Right hindlimb (tissue), 1 donor: ENCODE measurements around the gene NPL.

Source experiments
- DNase-seq: peaks from one replicate; pipeline ENCODE4 v3.0.0-alpha.2; 2018

Gene NPL

DNA sequence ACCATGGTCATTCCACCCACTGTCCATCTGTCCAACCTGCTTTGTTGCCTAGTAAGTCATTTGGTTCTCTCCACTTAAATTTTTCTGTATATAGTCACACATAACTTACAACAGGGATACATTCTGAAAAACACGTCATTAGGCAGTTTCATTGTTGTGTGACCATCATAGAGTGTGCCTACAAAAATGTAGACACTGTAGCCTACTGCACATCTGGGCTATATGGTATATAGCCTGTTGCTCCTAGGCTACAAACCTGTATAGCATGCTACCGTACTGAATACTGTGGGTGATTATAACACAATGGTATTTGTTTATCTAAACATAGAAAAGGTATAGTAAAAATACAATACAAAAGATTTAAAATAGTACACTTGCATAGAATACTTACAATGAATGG is 10.0 kb upstream of the NPL start:
- DNase-seq: no peak

DNA sequence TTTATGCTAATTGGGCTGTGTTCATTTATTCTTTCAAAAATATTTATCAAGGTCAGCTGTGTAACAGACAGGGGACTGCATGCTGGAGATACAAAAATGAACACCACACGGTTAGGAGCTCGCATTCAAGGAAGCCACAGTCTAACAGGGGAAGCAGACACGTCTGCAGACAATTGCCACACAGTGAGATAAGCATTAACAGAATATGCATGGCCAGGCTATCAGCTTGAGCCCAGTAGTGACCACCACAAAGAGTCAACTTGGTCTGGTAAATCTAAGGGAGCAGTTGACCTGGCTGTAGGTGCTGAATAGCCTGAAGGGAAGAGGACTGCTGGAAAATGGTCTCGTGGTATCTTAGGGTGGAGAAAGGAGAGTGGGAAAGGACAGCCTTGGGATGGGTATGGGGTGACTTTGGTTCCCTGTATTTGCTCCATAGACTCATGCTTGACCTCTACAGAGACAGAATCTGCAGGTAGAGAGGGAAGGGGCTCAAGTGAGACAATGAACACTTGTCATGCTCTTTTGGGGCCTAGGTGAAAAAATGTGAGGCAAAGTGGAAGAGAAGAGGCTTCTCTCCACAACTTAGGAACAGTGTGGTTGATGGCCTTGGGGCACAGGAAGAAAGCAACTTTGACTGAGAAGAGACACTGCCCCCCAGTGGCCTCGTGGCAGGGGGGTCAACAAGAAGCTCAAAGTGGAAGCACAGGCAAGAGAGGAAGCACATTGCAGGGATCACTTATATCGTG is 7.6 kb upstream of the NPL start:
- DNase-seq: peak; percentile 81

DNA sequence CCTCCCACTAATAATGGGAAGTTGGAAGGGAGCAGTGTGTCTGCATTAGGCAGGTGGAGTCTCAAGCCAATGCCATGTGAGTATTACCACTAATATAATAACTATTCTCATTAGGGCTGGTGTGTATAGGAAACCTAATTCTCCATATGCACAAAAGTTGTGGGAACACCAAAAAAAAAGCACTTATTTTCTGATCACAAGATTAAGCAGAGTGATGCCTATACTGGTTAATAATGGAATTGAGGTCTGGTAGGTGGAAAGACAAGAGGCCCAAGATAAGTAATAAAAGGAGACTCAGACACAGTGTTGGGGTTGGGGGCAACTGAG is 7.0 kb upstream of the NPL start:
- no peak for DNase-seq

DNA sequence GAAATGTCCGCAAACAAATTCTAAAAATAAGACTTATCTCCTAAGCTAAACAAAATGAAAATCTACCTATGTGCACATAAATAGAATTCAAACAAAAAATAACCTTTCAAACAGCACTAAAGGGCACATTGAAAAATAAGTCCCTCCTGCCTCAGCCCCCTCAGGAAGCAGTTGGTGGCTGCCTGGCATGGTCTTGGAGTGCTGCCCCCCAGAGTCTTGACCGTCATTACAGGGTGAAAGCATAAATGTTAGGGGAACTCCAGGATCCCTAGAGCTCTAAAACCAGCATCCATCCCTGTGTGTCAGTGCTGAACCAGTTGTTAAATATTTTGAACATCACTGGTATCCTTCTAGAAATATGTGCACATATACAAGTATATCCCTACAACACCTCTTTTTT is 6.5 kb upstream of the NPL start:
- no peak for DNase-seq

DNA sequence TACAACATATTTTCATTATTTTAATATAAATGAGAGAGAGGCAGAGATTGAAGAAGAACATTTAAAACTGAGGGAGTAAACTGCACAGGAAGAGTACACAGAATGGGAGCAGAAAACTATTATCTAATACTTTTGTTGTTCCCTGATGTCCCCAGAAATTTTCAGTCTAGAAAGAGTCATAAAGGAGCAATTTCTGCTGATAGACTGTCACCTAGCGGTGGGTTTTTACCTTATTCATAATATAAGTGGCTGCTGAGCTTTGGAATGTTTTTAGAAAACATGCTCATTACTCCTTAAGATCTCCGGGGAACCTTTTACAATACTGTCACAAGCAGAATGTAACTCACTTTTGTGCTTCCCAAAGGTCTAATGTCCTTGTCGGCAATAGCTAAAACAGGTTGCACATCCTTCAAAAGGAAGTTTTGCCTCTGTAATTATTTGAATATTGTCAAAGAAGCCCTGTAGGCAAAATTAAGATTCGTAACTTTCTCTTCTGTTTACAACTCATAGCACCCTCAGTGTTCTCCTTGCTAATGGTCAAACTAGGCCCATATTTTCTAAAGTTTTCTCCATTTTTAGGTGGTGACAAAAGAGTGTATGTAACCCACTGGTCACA is 4.9 kb upstream of the NPL start:
- no peak for DNase-seq

DNA sequence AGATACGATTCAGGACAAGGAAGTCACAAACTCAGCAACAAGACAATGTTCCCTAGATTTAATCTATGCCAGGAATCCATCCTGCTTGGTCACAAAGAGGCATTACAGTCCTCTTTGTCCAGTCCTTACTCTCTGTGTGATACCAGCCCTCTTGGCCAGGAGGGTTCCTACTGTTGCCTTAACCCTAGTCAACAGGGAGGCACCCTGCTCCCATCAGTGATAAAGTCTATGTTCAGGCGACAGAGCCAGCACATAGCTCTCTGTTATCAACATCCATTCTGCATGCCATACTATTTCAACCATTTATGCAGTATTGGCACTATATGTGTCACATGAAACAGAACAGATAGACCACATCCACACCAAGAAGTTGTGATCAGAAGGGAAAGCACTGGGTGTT is 4.4 kb upstream of the NPL start:
- DNase-seq: no peak

DNA sequence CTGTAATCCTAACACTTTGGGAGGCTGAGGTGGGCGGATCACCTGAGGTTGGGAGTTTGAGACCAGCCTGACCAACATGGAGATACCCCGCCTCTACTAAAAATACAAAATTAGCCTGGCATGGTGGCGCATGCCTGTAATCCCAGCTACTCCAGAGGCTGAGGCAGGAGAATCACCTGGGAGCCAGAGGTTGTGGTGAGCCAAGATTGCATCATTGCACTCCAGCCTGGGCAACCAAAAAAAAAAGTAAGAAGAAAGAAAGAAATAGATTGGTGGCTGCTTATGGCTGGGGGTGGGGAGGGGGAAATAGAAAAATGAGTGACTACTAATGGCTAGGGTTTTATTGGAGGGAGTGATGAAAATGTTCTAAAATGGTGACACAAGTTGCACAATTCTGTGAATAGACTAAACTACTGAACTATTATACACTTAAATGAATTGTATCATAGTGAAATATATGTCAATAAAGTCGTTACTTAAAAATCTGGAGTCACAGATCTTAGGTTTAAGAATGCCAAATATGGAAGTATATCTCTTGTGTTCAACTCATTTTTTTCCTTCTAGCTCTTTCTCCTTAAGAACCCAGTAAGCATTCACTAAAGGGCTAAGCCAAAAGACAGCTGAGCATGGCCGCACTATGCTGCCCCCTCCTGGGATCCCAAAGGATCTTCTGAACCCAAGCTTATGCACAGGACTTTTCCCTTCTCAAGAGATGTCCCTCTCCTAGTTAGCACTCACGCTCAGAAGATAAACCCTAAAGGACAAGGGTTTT is 3.2 kb upstream of the NPL start:
- peak; percentile 70 for DNase-seq

DNA sequence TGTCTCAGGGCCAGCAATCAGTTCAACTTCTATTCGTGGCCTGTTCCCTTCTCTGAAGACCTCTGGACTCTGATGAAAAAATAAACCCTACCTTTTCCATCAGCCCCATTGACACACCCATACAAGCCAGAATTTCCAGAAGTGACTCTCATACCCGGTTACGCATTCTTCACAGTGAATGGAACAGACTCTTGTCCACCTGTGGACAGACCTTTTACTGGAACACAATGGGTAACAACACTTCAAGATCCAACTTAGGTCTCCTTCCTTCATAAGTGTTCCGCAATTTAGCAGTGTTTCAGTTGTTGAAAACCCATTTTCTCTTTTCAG is 2.6 kb upstream of the NPL start:
- no peak for DNase-seq

DNA sequence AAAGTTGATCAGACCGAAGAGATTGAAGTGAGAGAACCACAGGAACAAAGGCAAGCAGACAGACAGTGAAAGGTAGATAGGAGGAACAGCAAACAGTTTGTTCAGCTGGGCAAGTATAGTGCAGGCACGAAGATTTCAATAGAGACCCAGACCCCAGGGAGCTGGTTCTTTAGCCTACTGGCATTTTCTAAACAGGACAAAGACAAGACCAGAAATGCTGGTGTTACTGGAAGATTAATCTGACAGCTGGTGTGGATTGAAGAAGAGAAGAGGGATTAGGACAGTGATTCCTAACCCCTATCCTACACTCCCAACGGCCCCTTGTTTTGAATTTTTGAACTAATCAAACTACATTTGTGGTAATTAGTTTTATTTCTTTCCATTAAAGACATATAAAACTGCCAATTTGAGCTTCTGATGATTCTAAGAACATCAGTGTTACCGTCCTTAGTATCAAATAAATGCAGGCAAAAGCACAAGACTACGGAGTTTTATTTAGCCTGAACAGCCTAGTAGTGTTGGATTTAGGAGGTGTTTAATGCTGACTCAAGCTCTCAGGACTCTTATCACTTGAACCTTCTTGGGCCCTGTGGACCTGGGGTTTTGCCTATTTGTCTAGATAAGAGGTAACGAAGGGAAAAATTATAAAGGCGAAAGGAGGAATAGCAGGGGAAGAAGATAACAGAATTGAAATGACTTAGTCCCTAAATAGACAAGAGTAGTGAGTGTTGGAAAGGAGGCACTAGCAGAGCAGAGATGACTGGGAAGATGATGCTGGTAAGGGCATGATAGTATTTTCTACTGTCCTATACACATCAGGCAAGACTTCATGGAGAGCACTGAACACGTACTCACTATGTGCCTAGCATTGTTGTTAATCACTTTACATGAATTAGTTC is 2.0 kb downstream of the NPL start:
- no peak for DNase-seq

DNA sequence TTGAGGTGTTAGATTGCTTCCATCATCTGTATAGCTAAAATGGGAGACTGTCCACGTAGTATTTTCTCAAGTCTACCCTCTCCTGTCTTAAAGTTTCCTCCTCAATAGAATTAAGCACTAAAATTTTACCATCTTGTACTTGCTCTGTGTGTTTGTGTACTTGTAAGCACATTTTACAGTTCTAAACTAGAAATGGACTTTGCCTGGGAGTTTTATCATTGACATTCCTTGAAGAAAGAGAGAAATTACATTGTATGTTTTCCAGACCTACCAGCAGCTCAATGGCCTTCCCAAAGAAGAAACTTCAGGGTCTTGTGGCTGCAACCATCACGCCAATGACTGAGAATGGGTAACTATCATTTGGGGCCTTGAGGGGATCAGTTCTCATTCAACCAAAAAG is 4.5 kb downstream of the NPL start:
- DNase-seq: no peak

DNA sequence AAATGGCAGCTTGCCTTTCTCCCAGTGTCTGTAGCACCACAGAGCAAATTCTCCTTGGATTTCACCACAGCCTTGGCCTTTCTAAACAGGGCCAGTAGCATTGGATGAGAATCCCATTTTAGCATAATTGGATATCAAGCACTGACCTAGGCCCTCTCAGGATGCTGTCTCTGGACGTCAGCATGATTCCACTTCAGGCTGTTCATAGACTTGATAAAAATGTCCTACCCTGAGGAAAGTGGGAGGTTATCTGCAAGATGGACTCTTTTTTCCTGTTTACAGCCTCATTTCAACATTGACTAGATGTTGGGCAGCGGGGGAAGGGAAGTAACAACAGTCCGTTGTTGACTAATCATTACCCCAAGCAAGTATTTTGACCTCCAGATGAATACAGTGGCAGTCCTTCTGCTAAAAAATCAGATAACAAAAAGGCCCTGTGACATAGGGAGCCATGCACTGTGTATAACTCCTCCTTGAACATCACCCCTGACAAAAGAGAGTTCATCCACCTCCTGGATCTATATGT is 5.2 kb downstream of the NPL start:
- no peak for DNase-seq

DNA sequence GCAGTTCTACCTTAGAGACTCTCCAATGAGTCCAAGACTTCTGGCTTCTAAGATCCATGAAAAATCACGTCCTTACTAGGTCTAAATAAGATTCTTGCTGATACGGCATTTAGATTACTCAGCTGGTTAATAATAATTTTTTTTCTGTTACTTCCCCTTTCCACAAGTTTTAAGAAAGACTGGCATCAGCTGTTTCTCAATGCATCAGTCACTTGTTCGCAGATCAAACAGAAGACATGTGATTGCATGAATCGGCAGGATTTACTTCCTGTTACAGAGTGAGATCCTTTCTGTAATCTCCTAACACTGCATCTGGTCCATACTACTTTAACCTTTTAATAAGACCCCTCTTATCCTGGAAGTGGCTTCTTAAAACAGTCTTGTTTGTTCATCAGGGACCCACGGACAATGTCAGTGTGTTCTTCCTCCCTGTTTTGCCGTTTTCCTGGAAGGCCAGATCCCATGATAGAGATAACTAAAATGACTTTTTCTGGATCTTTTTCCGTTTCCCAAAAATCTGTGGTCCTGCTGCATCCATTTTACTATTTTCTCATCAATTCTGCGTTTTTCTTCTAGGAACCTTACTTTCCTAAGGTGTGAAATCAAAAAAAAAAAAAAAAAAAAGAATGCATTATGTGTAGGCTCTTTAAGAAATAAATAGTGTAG is 6.1 kb downstream of the NPL start:
- DNase-seq: no peak

DNA sequence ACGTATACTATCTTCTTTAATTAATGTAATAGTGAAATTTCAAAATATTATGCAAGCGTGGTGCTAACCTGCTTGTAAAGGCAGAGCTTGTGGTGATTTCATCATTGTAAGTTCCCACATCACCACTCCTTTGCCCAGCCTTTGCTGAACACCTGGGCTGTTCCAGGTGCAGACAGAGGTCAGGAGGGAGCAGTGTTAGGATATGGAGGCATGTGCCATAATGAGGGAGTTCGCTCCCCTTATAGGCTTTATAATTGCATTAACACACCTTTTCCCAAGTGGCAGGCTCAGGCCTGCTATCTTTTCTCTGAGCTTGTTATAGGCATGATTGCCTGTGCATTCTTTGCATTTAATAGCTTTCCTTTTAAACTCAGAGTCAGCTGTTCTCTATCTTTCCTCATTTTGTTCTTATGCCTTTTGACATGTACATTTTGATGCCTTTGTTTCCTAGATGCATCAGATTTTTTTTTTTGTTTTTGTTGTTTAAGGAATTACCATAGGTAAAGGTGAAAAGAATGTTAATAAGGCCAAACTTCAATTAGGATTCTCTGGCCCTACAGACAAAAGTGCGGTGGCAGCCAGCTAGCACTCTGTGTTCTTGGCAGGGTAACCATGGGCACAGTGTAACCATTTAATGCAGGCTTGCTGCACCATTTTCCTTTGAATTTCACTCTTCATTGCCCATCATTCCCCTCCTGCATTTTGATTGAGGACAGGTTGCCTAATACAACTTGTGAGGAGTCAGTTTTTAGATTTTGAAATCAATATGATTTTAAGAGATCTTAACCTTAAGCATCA is 12.6 kb downstream of the NPL start:
- no peak for DNase-seq

DNA sequence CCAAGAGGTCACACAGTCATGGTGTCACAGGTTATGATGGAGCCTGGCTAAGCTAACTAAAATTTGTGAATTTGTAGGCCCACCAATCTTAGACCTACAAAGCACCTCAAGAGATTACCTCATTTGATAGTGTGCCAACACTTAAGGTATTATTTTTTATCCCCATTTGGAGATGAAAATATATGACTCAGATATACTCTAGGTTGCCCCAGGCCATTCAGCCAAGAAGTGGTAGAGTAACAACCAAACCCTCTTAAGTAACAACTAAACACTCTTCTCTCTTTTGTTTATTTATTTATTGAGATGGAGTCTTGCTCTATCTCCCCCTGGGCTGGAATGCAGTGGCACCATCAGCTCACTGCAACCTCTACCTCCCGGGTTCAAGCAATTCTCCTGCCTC is 14.3 kb downstream of the NPL start:
- no peak for DNase-seq

DNA sequence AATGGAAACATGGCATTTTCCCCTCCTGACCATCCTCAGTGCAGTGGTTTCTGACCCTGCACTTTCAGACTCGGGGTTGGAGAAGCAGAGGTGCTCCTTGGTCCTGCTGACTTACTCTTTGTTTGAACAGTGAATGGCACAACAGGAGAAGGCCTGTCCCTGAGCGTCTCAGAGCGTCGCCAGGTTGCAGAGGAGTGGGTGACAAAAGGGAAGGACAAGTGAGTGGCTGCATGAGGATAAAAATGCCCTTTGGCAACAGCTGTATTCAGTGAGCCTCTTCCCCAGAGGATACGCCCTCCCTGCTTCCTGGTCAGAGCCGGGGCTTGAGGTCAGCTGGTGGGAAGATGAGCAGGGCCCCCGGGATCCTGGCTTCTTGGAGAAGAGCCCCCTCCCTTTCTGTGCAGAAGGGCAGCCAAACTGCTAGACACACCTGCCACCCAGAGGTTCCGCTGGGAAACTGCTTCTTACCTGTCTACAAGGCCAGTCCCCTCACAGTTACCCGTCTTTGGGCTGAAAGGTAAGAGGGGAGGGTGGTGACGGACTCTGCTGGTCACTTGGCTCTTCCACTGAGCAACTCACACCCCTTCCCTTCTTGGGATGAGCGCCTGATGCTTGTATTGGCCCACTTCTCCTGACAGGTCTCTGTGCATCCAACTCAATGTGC is 16.6 kb downstream of the NPL start:
- DNase-seq: no peak

DNA sequence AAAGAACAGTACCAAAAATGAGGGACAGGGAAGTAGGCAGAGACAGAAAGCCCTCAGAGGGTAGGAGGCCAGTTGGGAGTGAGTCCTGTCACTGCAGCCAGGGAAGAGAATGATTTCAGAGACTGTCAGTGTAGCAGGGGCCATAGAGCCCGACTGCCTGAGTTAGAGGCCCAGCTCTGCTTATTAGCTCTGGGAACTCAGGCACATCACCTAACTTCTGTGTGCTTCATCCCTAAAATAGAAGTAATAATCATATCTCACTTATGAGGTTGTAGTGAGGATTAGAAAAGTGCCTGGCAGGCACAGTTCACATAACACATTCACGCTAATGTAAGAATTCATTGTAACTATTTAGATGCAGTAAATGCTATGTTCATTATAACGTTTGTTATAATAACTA is 18.3 kb downstream of the NPL start:
- no peak for DNase-seq

DNA sequence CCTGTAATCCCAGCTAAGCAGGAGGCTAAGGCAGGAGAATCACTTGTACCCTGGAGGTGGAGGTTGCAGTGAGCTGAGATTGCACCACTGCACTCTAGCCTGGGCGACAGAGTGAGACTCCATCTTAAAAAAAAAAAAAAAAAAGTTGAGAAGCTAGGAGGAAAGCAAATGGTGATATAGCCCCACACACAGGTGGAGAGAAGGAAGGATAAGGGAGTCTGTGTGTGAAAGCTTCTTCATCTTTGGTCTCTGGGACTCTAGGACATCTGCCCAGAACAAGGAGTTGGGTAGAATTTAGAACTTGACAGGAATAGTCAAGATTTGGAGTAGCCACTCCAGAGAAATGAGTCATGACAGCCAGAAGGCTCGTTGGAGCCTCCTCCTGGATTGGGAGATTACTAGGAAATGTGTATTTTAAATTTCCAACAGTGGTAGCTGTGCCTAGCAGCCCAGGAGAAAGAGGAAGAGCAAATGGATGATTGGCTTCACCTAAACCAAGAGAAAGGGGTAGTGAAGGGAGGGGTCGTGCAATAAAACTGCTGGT is 19.9 kb downstream of the NPL start:
- DNase-seq: no peak

DNA sequence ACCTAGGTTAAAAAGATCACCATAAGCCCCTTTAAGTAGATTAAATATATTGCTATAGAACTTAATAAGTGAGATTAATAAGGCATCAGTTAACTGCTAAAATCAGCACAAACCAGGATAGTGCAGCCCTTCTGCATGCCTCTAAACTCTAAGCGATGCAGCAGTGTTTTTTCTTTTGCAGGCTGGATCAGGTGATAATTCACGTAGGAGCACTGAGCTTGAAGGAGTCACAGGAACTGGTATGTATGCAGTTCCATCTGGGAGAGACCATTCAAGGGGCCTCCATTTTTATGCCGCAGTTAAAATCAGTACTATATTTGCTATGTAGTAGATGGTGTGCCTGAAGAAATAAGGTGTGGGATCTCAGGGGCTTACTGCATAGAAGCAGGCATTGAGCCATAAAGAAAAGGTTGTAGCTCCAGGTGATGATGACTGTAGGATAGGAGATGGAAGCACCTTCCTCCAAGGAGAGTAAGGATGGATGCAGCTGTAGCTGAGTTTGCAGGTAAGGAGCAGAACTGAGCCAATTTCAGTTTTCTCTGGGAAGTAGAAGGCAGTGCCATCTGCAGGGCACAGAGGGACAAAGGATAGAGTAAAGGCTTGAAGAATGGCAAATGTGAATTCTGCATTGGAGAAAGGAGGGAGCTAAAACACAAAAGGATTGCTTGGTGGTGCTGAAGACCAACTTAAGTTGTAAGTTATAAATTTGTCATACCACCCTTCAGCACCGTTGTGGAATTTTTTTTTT is 22.6 kb downstream of the NPL start:
- DNase-seq: no peak

DNA sequence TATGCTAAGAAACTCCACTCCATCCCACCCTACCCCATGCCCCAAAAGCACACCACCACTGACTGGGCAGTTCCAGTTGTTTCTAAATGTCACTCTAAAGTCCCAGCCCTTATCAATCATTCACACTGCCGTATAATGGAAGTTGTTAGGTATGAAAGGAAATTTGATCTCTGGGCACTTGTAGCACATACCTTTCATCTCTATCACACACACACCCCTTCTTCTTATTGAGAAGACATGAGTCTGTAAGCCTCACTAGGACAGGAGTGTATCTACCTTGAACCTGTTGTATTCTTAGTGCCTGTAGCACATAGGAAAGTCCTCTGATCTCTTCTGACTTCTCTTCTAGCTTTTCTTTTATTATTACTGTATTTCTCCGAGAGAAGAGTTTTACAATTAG is 27.3 kb downstream of the NPL start:
- DNase-seq: no peak

DNA sequence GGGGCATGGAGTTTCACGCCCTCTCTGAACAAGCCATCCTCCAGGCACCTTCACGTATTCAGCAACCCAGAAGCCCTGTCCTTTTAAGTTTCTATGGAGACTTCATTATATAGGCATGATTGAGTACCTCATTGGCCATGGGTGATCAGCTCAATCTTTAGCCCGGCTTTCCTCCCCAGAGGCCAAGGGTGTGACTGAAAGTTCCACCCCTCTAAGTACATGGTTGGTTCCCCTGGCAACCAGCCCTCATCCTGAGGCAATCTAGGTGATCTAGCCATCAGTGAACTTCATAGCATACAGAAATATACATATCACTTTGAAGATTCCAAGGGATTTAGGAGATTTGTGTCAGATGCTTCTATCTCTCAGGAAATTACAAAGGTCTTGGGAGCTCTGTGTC is 28.2 kb downstream of the NPL start:
- DNase-seq: no peak
